Thyroid gland (tissue), 4 donors: ENCODE results near the gene ISG15. TPM values are rescaled to one million over a fixed set of nuclear protein-coding genes. Genes with fewer than 3 reads are reported as not detected.

Source experiments
- DNase-seq, 2 donors: peaks; one replicate each; pipeline ENCODE4 v3.0.0-alpha.2; 2019
- H3K27ac ChIP-seq, 3 donors: fragments of 200-600 bp; sonication (generic); 1 replicate in 2 of 3; 2 replicates in 1 of 3; pipeline ENCODE4 v1.5.1; 2016 to 2019; ENCODE audit warnings: mild to moderate bottlenecking in 1 of 3, moderate library complexity in 1 of 3
- H3K27me3 ChIP-seq: fragments of 200-600 bp; sonication (generic); one replicate; pipeline ENCODE4 v1.5.1; 2019
- H3K36me3 ChIP-seq, 2 donors: fragments of 200-600 bp; sonication (generic); one replicate each; pipeline ENCODE4 v1.5.1; 2016 to 2019
- H3K4me1 ChIP-seq, 2 donors: fragments of 200-600 bp; sonication (generic); one replicate each; pipeline ENCODE4 v1.5.1; 2017 to 2019
- H3K4me3 ChIP-seq, 3 donors: fragments of 200-600 bp; sonication (generic); replicated peaks in 1 of 3; 1 replicate in 2 of 3; 2 replicates in 1 of 3; pipeline ENCODE4 v1.5.1; 2016; ENCODE audit warnings: mild to moderate bottlenecking in 1 of 3
- H3K9me3 ChIP-seq: fragments of 200-600 bp; sonication (generic); one replicate; pipeline ENCODE4 v1.5.1; 2017
- CTCF ChIP-seq, 6 experiments: fragments of 200-600 bp in 3 of 6; fragments of 450-650 bp in 3 of 6; sonication (generic) in 3 of 6; IDR thresholded peaks; one replicate each; pipeline ENCODE4 v1.5.1; 2016 to 2019; ENCODE audit warnings: antibody characterized with exemption in 6 of 6, mild to moderate bottlenecking in 2 of 6, inconsistent platforms in 1 of 6, moderate library complexity in 1 of 6
- POLR2A ChIP-seq, 2 donors: fragments of 450-650 bp; IDR thresholded peaks; one replicate each; pipeline ENCODE4 v1.6.1; 2017; ENCODE audit warnings: antibody characterized with exemption in 2 of 2, mild to moderate bottlenecking in 2 of 2, moderate library complexity in 1 of 2
- WGBS, 2 donors: methylation state at CpG; one replicate each; pipeline ENCODE4 v1.1.5; 2017; 5-methylcytosine and 5-hydroxymethylcytosine counted together
- intact Hi-C: fragments of 100-400 bp; cut with DNase I; formaldehyde crosslinking; loops from one replicate; pipeline ENCODE4 v1.15.1; 2023
- total RNA-seq, 4 donors: library from RNA; depleted of rRNA; stranded (reverse); fragments of >200 nt; gene quantifications; one replicate each; pipeline ENCODE4 v1.2.3, GENCODE V29; 2016

Gene ISG15
- total RNA-seq, 4 donors from 2014 or later = 18.5 to 57.5 (median 37.8) TPM

GRCh38 chr1:1043921-1044320, 30.6 kb downstream of the ISG15 start:
- intact Hi-C loops = no loop called here

GRCh38 chr1:1044455-1045078, 31.3 kb downstream of the ISG15 start:
- TF ChIP-seq CTCF (IDR thresholded peaks at IDR 0.05) (no peak), POLR2A (IDR thresholded peaks at IDR 0.05) (no peak)
- Histone ChIP-seq H3K9me3 (no peaks in the 10 kb centered on the region), H3K36me3 (peaks cover 23 to 26% of the 10 kb centered on the region in 2 donors), H3K27ac (no peak overlapping the region), H3K4me3 (no peak overlapping the region), H3K4me1 (peaks cover 8 to 11% of the 10 kb centered on the region in 2 donors), H3K27me3 (no peaks in the 10 kb centered on the region)
- intact Hi-C loops = no loop called here
- no peak for DNase-seq
- WGBS, 2 donors = 92 to 95% methylated on average over 33 to 34 of the region's 34 CpGs

More at GRCh38 chr1:1043921-1044320, 30.6 kb downstream of the ISG15 start:
- DNase-seq = no peak
- H3K9me3 ChIP-seq = no peaks in the 10 kb centered on the region
- WGBS, 2 donors = 97 to 99% methylated on average over 18 to 24 of the region's 33 CpGs
- no peaks in the 10 kb centered on the region for H3K27me3 ChIP-seq
- H3K4me1 ChIP-seq = peaks cover 8 to 14% of the 10 kb centered on the region in 2 donors
- H3K27ac ChIP-seq = no peak overlapping the region
- H3K4me3 ChIP-seq = no peak overlapping the region
- H3K36me3 ChIP-seq = peaks cover 23 to 26% of the 10 kb centered on the region in 2 donors
- TF ChIP-seq POLR2A (IDR thresholded peaks at IDR 0.05) (no peak), CTCF (IDR thresholded peaks at IDR 0.05) (no peak)

- Histone ChIP-seq H3K36me3 (peaks cover 26% of the 10 kb centered on the region in 2 donors), H3K27ac (no peak overlapping the region), H3K9me3 (no peaks in the 10 kb centered on the region), H3K4me3 (no peak overlapping the region), H3K4me1 (peaks cover 5 to 6% of the 10 kb centered on the region in 2 donors), H3K27me3 (no peaks in the 10 kb centered on the region)
- intact Hi-C loops = no loop called here
- TF ChIP-seq CTCF (IDR thresholded peaks at IDR 0.05) (no peak), POLR2A (IDR thresholded peaks at IDR 0.05) (no peak)
- WGBS, 2 donors = 93 to 97% methylated on average over 8 to 16 of the region's 23 CpGs
- DNase-seq = no peak
Measured at GRCh38 chr1:1045129-1045528, 31.8 kb downstream of the ISG15 start.

GRCh38 chr1:1046243-1046642, 32.9 kb downstream of the ISG15 start:
- 96 to 98% methylated on average over 16 to 20 of the region's 20 CpGs for WGBS, 2 donors
- H3K4me1 ChIP-seq = no peaks in the 10 kb centered on the region
- H3K4me3 ChIP-seq = no peak overlapping the region
- H3K27ac ChIP-seq = no peak overlapping the region
- TF ChIP-seq POLR2A (IDR thresholded peaks at IDR 0.05) (no peak), CTCF (IDR thresholded peaks at IDR 0.05) (no peak)
- intact Hi-C loops = no loop called here
- H3K9me3 ChIP-seq = no peaks in the 10 kb centered on the region
- peaks cover 34 to 37% of the 10 kb centered on the region in 2 donors for H3K36me3 ChIP-seq
- no peak for DNase-seq
- H3K27me3 ChIP-seq = no peaks in the 10 kb centered on the region

- no peak for TF ChIP-seq POLR2A (IDR thresholded peaks at IDR 0.05)
- TF ChIP-seq CTCF (IDR thresholded peaks at IDR 0.05) = no peak
- Histone ChIP-seq H3K4me3 (no peak overlapping the region), H3K36me3 (peaks cover 39 to 42% of the 10 kb centered on the region in 2 donors), H3K27me3 (no peaks in the 10 kb centered on the region), H3K4me1 (no peaks in the 10 kb centered on the region), H3K27ac (no peak overlapping the region), H3K9me3 (no peaks in the 10 kb centered on the region)
- no peak for DNase-seq
- 95 to 96% methylated on average over 18 to 22 of the region's 26 CpGs for WGBS, 2 donors
- intact Hi-C loops = no loop called here
Measured at GRCh38 chr1:1046767-1047166, 33.5 kb downstream of the ISG15 start.
